AG04449 (cell line): ENCODE results near the gene FHOD1.

Experiments
- CTCF ChIA-PET: fragments of 350-600 bp; formaldehyde crosslinking; extraction: SDS; loops from one replicate; lab custom pipeline; 2021; ENCODE audit warnings: antibody characterized with exemption; lab: Yijun Ruan, JAX
- POLR2A ChIA-PET: fragments of 400-600, 350-600 bp; formaldehyde crosslinking; extraction: SDS; loops from one replicate; lab custom pipeline; 2020; ENCODE audit warnings: antibody characterized with exemption, inconsistent platforms; lab: Yijun Ruan, JAX
- DNase-seq: peaks from one replicate; pipeline ENCODE4 v3.0.0-alpha.2; 2010; ENCODE audit warnings: low read depth, low spot score
- H3K4me3 ChIP-seq: 2 replicates; pipeline ENCODE4 v1.5.1; 2011; ENCODE audit warnings: low read depth, mild to moderate bottlenecking, control low read depth, low read length
- CTCF ChIP-seq: IDR thresholded peaks from one replicate; pipeline ENCODE4 v1.5.1; 2011; ENCODE audit warnings: mild to moderate bottlenecking, moderate library complexity, low read length, control low read depth, inconsistent platforms; ENCODE audit not compliant: insufficient read depth; ENCODE audit errors: missing control alignments

Gene FHOD1

GRCh38 chr16:67247192-67248072 is at the start of gene FHOD1:
Gene FHOD1, minus strand, starts transcription at chr16:67247481. Its CDS starts 71 bp downstream, at chr16:67247410.
- TF ChIP-seq CTCF: no peak
- peak; percentile 52 for DNase-seq
- peak within 1 kb of the TSS; percentile 78 for H3K4me3 ChIP-seq
- ChIA-PET POLR2A (interaction anchor here (0.8 to 2.6 kb wide), 7 partner anchors 9 to 169 kb away, joined by 3 to 12 read pairs (median 5); partner anchors contain the start of genes TMEM208 and ZDHHC1), CTCF (interaction anchor here (0.8 to 6.1 kb wide), 11 partner anchors 9 to 352 kb away, joined by 3 to 48 read pairs (median 3); partner anchors contain the start of gene TMEM208)

GRCh38 chr16:67296420-67296819 is 49.1 kb upstream of the FHOD1 start:
- H3K4me3 ChIP-seq: no peak overlapping the region
- no peak for DNase-seq
- ChIA-PET CTCF (interaction anchor here (1.3 to 3.7 kb wide), 4 partner anchors 11 to 18 kb away, joined by 5 to 30 read pairs (median 10); no protein-coding TSS in a partner anchor), POLR2A (interaction anchor here (0.8 to 1.7 kb wide), 2 partner anchors 15 to 36 kb away, joined by 3 read pairs; no protein-coding TSS in a partner anchor)
- TF ChIP-seq CTCF: no peak

- peak; percentile 4 for TF ChIP-seq CTCF
- POLR2A ChIA-PET: no interaction called here
- no peak overlapping the region for H3K4me3 ChIP-seq
- DNase-seq: no peak
- CTCF ChIA-PET: interaction anchor here (1.0 to 3.8 kb wide), 4 partner anchors 9 to 17 kb away, joined by 3 to 30 read pairs (median 9); partner anchors contain the start of gene PLEKHG4
Measured at GRCh38 chr16:67294938-67295361, 47.7 kb upstream of the FHOD1 start.

- CTCF ChIA-PET: interaction anchor here (1.0 to 3.8 kb wide), 4 partner anchors 9 to 16 kb away, joined by 3 to 30 read pairs (median 9); partner anchors contain the start of gene PLEKHG4
- DNase-seq: no peak
- no peak for TF ChIP-seq CTCF
- POLR2A ChIA-PET: no interaction called here
- H3K4me3 ChIP-seq: no peak overlapping the region
Measured at GRCh38 chr16:67294171-67294757, 47.0 kb upstream of the FHOD1 start.

GRCh38 chr16:67291461-67291860 is 44.2 kb upstream of the FHOD1 start:
- CTCF ChIA-PET: interaction anchor here (1.8 kb wide), 1 partner anchor 21 kb away, joined by 6 read pairs; no protein-coding TSS in a partner anchor
- no peak overlapping the region for H3K4me3 ChIP-seq
- POLR2A ChIA-PET: no interaction called here
- no peak for DNase-seq
- TF ChIP-seq CTCF: no peak
